GM10248 (cell line): Measurements from ENCODE around the gene XRRA1.
A peak's percentile ranks its signal among the peaks of the same experiment; 100 is the strongest.
"Not testable (repeated sequence)": the region's sequence is repeated elsewhere in the genome, so short reads cannot be mapped to it uniquely, and the experiment has no call there.

Source experiments
- CTCF ChIA-PET: fragments of 300-600 bp; sonication (Branson Sonifier 250); formaldehyde crosslinking; extraction: SDS; loops from one replicate; lab custom pipeline; 2021; ENCODE audit warnings: antibody characterized with exemption; lab: Yijun Ruan, JAX
- POLR2A ChIA-PET: fragments of 350-650 bp; sonication (Branson Sonifier 250); formaldehyde crosslinking; extraction: SDS; loops from one replicate; lab custom pipeline; 2020; ENCODE audit warnings: antibody characterized with exemption; lab: Yijun Ruan, JAX
- DNase-seq: peaks from one replicate; pipeline ENCODE4 v3.0.0; 2012; ENCODE audit errors: extremely low spot score
- TF ChIP-seq, protein P1 (sequence below): IDR thresholded peaks from 2 replicates; pipeline ENCODE4 v1.5.1; 2012; ENCODE audit warnings: mild to moderate bottlenecking, low read depth; ENCODE audit errors: extremely low read depth, missing control alignments, control extremely low read depth

Gene XRRA1, protein sequence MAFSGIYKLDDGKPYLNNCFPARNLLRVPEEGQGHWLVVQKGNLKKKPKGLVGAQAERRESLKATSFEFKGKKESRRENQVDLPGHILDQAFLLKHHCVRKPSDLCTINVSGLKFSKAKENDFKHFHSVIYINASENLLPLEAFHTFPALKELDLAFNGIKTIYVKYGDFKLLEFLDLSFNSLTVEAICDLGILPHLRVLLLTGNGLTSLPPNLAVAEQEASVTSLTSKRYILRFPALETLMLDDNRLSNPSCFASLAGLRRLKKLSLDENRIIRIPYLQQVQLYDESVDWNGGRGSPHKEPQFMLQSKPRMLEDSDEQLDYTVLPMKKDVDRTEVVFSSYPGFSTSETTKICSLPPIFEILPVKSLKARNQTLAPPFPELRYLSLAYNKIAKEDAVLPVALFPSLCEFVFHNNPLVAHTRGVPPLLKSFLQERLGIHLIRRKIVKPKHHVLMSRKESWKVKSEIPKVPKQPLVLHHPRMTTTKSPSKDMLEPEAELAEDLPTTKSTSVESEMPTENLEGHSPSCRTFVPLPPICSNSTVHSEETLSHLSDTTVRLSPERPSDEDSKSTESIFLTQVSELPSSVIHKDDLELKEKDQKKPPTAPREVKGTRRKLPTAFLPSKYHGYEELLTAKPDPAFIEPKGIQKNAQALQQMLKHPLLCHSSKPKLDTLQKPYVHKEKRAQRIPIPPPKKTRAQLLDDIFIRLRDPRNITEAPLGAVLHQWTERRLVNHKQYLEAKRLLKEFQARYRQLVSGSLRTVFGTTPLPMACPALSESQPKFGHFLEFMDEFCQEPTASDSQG

DNA sequence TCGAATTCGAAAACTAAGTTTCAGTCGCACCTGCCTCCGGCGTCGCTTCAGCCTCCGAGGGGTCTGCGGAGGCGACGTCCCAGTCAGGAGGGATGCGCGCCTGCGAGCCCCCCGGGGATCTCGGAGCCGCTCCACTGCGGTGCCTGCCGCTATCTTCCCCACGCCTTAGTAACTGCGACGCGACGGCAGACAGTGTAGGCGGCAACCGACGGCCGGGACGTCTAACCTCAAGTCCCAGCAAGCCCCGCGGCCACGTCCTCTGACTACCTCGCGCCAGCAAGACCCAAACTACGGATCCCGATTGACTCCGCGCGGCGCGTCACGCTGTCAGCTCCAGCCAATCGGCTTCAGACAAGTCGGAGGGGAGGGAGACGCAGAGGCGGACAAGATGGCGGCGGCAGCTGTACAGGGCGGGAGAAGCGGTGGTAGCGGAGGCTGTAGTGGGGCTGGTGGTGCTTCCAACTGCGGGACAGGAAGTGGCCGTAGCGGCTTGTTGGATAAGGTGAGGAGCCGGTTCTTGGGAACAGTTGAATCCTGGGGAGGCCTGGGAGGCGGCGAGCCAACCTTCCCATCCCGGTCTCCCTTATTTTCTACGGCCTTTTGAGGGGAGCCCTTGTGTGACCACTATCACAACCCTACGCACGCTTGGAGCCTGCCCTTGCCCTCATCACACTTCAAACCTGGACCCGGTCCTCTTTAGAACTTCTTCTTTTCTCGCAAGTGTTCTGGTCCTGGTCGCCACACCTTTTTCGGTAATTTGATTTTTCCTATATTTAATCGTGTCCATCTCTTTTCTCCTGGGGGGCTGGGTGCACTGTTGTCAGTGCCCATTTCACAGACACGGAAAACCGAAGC is at the start of gene XRRA1, which contains the start of gene SPCS2:
TSS of gene XRRA1 (minus strand) at position 194 of the 855 bp plus-strand sequence. CDS start 8,213 bp downstream, outside the sequence.
TSS of gene SPCS2 (plus strand) at position 369 of the 855 bp plus-strand sequence. CDS start at position 389, 20 bp downstream.
- TF ChIP-seq, protein P1, sequence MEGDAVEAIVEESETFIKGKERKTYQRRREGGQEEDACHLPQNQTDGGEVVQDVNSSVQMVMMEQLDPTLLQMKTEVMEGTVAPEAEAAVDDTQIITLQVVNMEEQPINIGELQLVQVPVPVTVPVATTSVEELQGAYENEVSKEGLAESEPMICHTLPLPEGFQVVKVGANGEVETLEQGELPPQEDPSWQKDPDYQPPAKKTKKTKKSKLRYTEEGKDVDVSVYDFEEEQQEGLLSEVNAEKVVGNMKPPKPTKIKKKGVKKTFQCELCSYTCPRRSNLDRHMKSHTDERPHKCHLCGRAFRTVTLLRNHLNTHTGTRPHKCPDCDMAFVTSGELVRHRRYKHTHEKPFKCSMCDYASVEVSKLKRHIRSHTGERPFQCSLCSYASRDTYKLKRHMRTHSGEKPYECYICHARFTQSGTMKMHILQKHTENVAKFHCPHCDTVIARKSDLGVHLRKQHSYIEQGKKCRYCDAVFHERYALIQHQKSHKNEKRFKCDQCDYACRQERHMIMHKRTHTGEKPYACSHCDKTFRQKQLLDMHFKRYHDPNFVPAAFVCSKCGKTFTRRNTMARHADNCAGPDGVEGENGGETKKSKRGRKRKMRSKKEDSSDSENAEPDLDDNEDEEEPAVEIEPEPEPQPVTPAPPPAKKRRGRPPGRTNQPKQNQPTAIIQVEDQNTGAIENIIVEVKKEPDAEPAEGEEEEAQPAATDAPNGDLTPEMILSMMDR = no peak
- ChIA-PET POLR2A (interaction anchor here (1.4 kb wide), 1 partner anchor 9 kb away, joined by 3 read pairs; no protein-coding TSS in a partner anchor), CTCF (interaction anchor here (1.0 to 1.4 kb wide), 4 partner anchors 9 to 20 kb away, joined by 3 to 4 read pairs (median 3); no protein-coding TSS in a partner anchor)
- DNase-seq = peak; percentile 96

DNA sequence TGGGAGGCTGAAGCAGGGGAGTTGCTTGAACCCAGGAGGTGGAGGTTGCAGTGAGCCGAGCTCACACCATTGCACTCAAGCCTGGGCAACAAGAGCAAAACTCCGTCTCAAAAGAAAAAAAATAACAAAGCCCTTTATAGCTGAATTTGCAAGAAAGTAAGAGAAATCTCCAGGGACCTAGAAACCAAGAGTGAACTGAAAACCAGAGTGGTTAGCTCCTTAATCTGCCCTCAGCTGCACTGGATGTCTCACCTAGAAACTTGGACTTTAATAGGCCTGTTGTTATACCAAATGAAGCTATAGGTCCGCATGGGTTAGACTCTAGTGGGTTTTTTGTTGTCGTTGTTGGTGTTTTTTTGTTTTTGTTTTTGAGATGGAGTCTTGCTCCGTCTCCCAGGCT is 44.0 kb upstream of the XRRA1 start:
- TF ChIP-seq, protein P1 = no peak
- ChIA-PET POLR2A (interaction anchor here (0.5 kb wide), 1 partner anchor 242 kb away, joined by 4 read pairs; no protein-coding TSS in a partner anchor), CTCF (interaction anchor here (0.7 to 1.7 kb wide), 8 partner anchors 9 to 249 kb away, joined by 3 to 5 read pairs (median 4); no protein-coding TSS in a partner anchor)
- peak; percentile 47 for DNase-seq

DNA sequence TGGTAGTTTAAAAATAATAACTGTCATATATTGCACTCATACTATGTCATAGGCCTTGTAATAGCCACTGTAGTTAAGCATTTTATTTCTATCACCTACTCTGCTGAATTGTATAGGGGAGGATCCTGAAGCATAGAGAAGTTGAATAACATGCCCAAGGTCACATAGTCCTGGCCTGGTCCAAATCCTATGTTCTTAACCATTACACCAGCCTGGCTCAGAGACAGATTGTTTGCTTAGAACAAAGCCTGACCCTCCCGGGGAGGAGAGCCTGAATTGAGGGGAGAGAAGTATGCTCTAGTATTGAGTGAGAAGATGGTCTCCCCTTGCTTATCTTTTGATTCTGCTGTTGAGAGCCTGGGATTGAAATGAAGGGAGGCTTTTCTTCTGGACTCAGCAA is 42.0 kb upstream of the XRRA1 start:
- ChIA-PET POLR2A (no interaction called here), CTCF (no interaction called here)
- TF ChIP-seq, protein P1 = no peak
- DNase-seq = no peak

DNA sequence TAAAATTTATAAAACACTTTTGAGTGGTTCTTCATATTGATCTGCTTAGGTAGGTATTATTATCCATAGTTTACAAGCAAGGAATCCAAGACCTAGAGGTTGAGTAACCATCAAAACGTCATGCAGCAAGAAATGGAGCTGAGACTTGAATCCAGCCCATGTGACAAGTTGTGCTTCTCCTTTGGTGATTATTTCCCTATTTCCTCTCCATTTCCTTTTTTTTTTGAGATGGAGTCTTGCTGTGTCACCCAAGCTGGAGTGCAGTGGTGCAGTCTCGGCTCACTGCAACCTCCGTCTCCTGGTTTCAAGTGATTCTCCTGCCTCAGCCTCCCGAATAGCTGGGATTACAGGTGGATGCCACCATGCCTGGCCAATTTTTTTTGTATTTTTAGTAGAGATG is 41.3 kb upstream of the XRRA1 start:
- DNase-seq, POLR2A ChIA-PET: not testable (repeated sequence)
- CTCF ChIA-PET = interaction anchor here (1.8 kb wide), 2 partner anchors 60 to 151 kb away, joined by 5 to 9 read pairs; no protein-coding TSS in a partner anchor

DNA sequence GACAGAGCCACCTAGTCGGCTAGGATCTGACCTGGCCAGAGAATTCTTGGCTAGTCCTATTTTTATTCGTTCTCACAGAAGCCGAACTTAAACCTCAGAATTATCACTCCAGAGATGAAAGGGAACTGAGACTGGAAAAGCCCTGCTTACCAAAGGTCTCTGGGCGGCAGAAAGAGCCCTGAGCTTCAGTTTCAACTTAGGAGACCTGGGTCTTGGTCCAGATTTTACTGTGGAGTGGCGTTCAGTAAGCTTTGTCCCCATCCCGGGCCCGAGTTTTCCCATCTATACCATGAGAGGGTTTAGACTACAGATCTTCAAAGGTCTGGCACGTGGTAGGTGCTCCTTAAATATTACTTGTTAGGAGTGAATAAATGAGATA is 40.4 kb upstream of the XRRA1 start:
- peak; percentile 22 for DNase-seq
- CTCF ChIA-PET = interaction anchor here (0.7 to 2.0 kb wide), 8 partner anchors 11 to 151 kb away, joined by 3 to 12 read pairs (median 4); no protein-coding TSS in a partner anchor
- TF ChIP-seq, protein P1 = no peak
- POLR2A ChIA-PET = no interaction called here

DNA sequence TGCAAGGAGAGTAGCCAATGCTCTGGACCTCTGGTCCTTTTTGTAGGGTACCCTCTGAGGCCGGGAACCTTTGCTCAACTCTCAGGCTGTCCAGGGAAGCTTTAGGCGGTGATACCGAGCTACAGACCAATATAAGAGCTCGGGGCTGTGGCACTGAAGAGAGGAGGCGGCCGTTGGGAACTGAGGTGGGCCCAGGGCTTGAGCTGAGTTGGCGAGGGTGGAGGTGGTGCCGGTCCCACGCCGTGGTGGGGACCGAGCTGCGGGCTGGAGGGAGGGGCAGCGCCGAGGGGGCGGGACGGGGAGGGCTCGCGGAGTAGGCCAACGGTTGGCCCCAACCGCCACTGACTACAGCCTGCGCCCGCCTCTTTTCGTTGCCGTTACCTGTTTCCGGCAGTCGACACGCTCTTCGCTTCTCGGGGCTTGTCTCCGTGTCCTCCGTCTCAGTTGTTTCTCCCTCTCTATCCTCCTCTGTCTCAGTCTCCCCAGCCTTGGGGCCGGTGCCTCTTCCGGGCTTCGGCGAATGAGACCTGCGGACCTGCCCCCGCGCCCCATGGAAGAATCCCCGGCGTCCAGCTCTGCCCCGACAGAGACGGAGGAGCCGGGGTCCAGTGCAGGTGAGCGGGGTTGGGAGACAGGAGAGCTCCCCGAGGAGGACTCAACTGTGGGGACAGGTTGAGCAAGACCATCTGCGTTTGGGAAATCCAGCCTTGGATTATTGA is 39.8 kb upstream of the XRRA1 start, which contains the start of gene NEU3:
TSS of gene NEU3 (plus strand) at position 393 of the 719 bp plus-strand sequence. CDS start at position 521, 128 bp downstream.
- TF ChIP-seq, protein P1 = no peak
- CTCF ChIA-PET = interaction anchor here (0.7 to 2.0 kb wide), 9 partner anchors 11 to 263 kb away, joined by 3 to 12 read pairs (median 3); no protein-coding TSS in a partner anchor
- POLR2A ChIA-PET = interaction anchor here (0.6 to 0.9 kb wide), 2 partner anchors 15 to 27 kb away, joined by 3 to 6 read pairs; no protein-coding TSS in a partner anchor
- DNase-seq = peak; percentile 91
